IPS DF 6.9 (cell line): ENCODE measurements around the gene REG1A.

Experiments
- DNase-seq: peaks from one replicate; pipeline ENCODE4 v3.0.0-alpha.2; 2013; ENCODE audit warnings: low read depth, low spot score
- H3K27ac ChIP-seq: one replicate; pipeline ENCODE4 v1.5.1; 2013; ENCODE audit warnings: low read length, control low read depth
- H3K27me3 ChIP-seq: 2 replicates; pipeline ENCODE4 v1.6.1; 2013; ENCODE audit warnings: mild to moderate bottlenecking, low read length; ENCODE audit not compliant: control insufficient read depth, insufficient read depth
- H3K36me3 ChIP-seq: 2 replicates; pipeline ENCODE4 v1.6.1; 2013; ENCODE audit warnings: low read length; ENCODE audit not compliant: control insufficient read depth, insufficient read depth
- H3K4me1 ChIP-seq: 2 replicates; pipeline ENCODE4 v1.6.1; 2013; ENCODE audit warnings: low read length; ENCODE audit not compliant: control insufficient read depth, insufficient read depth
- H3K4me3 ChIP-seq: 2 replicates; pipeline ENCODE4 v1.5.1; 2013; ENCODE audit warnings: mild to moderate bottlenecking, low read length
- H3K9me3 ChIP-seq: 2 replicates; pipeline ENCODE4 v1.6.1; 2013; ENCODE audit warnings: low read length, inconsistent platforms; ENCODE audit not compliant: control insufficient read depth, insufficient read depth
- WGBS: extraction: QIAGEN DNeasy Blood & Tissue Kit; methylation state at CpG from one replicate; pipeline ENCODE4 v1.1.7; 2013; ENCODE audit warnings: mixed read lengths, missing lambda C conversion rate; ENCODE audit not compliant: insufficient read length, insufficient coverage; 5-methylcytosine and 5-hydroxymethylcytosine counted together

The REG1A gene

GRCh38 chr2:79125721-79125985 lies 5.4 kb downstream of the REG1A start:
- H3K27ac ChIP-seq, result no peak overlapping the region
- H3K36me3 ChIP-seq, result no peaks in the 10 kb centered on the region
- no peaks in the 10 kb centered on the region for H3K4me1 ChIP-seq
- no peak overlapping the region for H3K4me3 ChIP-seq
- WGBS, result no CpG with 5 or more reads among the region's 3 CpGs
- no peaks in the 10 kb centered on the region for H3K9me3 ChIP-seq
- no peaks in the 10 kb centered on the region for H3K27me3 ChIP-seq
- DNase-seq, result no peak

GRCh38 chr2:79128406-79128805 lies 8.1 kb downstream of the REG1A start:
- no peaks in the 10 kb centered on the region for H3K27me3 ChIP-seq
- no CpG with 5 or more reads among the region's 3 CpGs for WGBS
- H3K9me3 ChIP-seq, result no peaks in the 10 kb centered on the region
- no peak overlapping the region for H3K4me3 ChIP-seq
- H3K27ac ChIP-seq, result no peak overlapping the region
- H3K4me1 ChIP-seq, result no peaks in the 10 kb centered on the region
- no peak for DNase-seq
- H3K36me3 ChIP-seq, result no peaks in the 10 kb centered on the region

- no peaks in the 10 kb centered on the region for H3K36me3 ChIP-seq
- WGBS, result no CpG with 5 or more reads among the region's 6 CpGs
- no peaks in the 10 kb centered on the region for H3K4me1 ChIP-seq
- no peak for DNase-seq
- H3K27ac ChIP-seq, result no peak overlapping the region
- no peaks in the 10 kb centered on the region; the same call in 1 of the 2 replicates for H3K9me3 ChIP-seq
- no peak overlapping the region for H3K4me3 ChIP-seq
- H3K27me3 ChIP-seq, result no peaks in the 10 kb centered on the region
Observed at GRCh38 chr2:79129260-79129659, 9.0 kb downstream of the REG1A start.

- DNase-seq, result no peak
- Histone ChIP-seq H3K27ac (no peak overlapping the region), H3K27me3 (no peaks in the 10 kb centered on the region), H3K9me3 (no peaks in the 10 kb centered on the region; the same call in 1 of the 2 replicates), H3K4me1 (no peaks in the 10 kb centered on the region), H3K36me3 (no peaks in the 10 kb centered on the region), H3K4me3 (no peak overlapping the region)
Observed at GRCh38 chr2:79129804-79130203, 9.5 kb downstream of the REG1A start.

- H3K4me1 ChIP-seq, result no peaks in the 10 kb centered on the region
- no peaks in the 10 kb centered on the region; the same call in 1 of the 2 replicates for H3K9me3 ChIP-seq
- H3K27me3 ChIP-seq, result no peaks in the 10 kb centered on the region
- no peak overlapping the region for H3K4me3 ChIP-seq
- H3K36me3 ChIP-seq, result no peaks in the 10 kb centered on the region
- WGBS, result no CpG with 5 or more reads among the region's 4 CpGs
- H3K27ac ChIP-seq, result no peak overlapping the region
- DNase-seq, result no peak
Observed at GRCh38 chr2:79131687-79132086, 11.4 kb downstream of the REG1A start.

- H3K27ac ChIP-seq, result no peak overlapping the region
- H3K9me3 ChIP-seq, result no peaks in the 10 kb centered on the region; the same call in 1 of the 2 replicates
- no peaks in the 10 kb centered on the region for H3K36me3 ChIP-seq
- no CpG with 5 or more reads among the region's 3 CpGs for WGBS
- H3K4me1 ChIP-seq, result no peaks in the 10 kb centered on the region
- no peaks in the 10 kb centered on the region for H3K27me3 ChIP-seq
- H3K4me3 ChIP-seq, result no peak overlapping the region
- DNase-seq, result no peak
Observed at GRCh38 chr2:79138385-79138784, 18.1 kb downstream of the REG1A start.

GRCh38 chr2:79139423-79139822 lies 19.1 kb downstream of the REG1A start:
- no peaks in the 10 kb centered on the region for H3K36me3 ChIP-seq
- no peaks in the 10 kb centered on the region for H3K27me3 ChIP-seq
- H3K4me3 ChIP-seq, result no peak overlapping the region
- H3K9me3 ChIP-seq, result no peaks in the 10 kb centered on the region
- H3K4me1 ChIP-seq, result no peaks in the 10 kb centered on the region
- DNase-seq, result no peak
- H3K27ac ChIP-seq, result no peak overlapping the region

- no peaks in the 10 kb centered on the region for H3K9me3 ChIP-seq
- no peaks in the 10 kb centered on the region for H3K27me3 ChIP-seq
- H3K4me3 ChIP-seq, result no peak overlapping the region
- no peaks in the 10 kb centered on the region for H3K36me3 ChIP-seq
- WGBS, result no CpG with 5 or more reads among the region's 2 CpGs
- H3K27ac ChIP-seq, result no peak overlapping the region
- H3K4me1 ChIP-seq, result no peaks in the 10 kb centered on the region
- DNase-seq, result no peak
Observed at GRCh38 chr2:79155826-79156476, 35.7 kb downstream of the REG1A start.

GRCh38 chr2:79159030-79159429 lies 38.7 kb downstream of the REG1A start:
- H3K4me3 ChIP-seq, result no peak overlapping the region
- no peaks in the 10 kb centered on the region for H3K36me3 ChIP-seq
- H3K4me1 ChIP-seq, result no peaks in the 10 kb centered on the region
- no peak for DNase-seq
- WGBS, result no CpG with 5 or more reads among the region's 2 CpGs
- H3K27me3 ChIP-seq, result no peaks in the 10 kb centered on the region
- H3K27ac ChIP-seq, result no peak overlapping the region
- H3K9me3 ChIP-seq, result no peaks in the 10 kb centered on the region

GRCh38 chr2:79159653-79160052 lies 39.4 kb downstream of the REG1A start, which contains the start of gene REG3A:
REG3A (minus strand) TSS chr2:79159753; CDS start chr2:79159405, 348 bp downstream.
- no peaks in the 10 kb centered on the region for H3K4me1 ChIP-seq
- H3K4me3 ChIP-seq, result no peak within 1 kb of the TSS
- no peaks in the 10 kb centered on the region for H3K27me3 ChIP-seq
- no peak for DNase-seq
- H3K36me3 ChIP-seq, result no peaks in the 10 kb centered on the region
- no peak within 1 kb of the TSS for H3K27ac ChIP-seq
- no peaks in the 10 kb centered on the region for H3K9me3 ChIP-seq

GRCh38 chr2:79162132-79162531 lies 41.8 kb downstream of the REG1A start:
- H3K27ac ChIP-seq, result no peak overlapping the region
- no peaks in the 10 kb centered on the region for H3K36me3 ChIP-seq
- H3K27me3 ChIP-seq, result no peaks in the 10 kb centered on the region
- H3K4me1 ChIP-seq, result no peaks in the 10 kb centered on the region
- H3K4me3 ChIP-seq, result no peak overlapping the region
- H3K9me3 ChIP-seq, result no peaks in the 10 kb centered on the region
- no CpG with 5 or more reads among the region's 2 CpGs for WGBS
- no peak for DNase-seq
